Measurements from ENCODE around the gene FAAP20.

Gene FAAP20

DNA sequence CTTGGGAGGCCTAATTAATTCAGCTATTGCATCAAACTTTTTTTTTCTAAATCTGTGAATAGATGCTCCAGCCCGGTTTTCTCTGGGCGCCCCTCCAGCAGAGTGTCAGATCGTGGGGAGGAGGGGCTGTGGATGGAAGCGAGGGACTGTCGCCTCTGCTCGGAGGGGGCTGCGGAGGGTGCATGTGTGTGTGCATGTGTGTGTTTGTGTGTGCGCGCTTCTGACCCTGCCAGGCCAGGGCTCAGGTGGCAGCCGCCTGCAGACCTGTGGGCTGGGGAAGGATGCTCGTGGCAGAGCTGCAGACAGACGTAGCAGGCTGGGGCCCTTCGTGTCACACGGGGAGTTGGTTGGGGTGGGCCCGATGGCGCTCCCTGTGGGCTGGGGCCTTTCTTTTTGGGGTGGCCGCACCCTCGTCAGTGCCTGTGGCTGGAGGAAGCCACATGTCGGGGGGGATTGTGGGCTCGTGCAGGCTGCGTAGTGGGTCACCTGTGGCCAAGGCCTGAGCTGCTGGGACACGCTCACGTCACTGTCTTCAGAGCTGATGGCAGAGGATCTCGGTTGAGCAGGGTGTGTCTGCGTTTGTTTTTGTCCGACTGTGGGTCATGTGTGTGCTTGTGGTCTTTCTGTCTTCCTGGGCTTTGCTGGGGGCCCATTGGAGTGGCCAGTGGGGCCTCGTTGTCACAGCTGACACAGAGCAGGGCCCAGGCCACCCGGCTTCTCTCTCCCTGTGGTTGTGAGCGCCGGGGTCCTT is 36.4 kb upstream of the FAAP20 start (continued):
- TF ChIP-seq PRDM2 (tag by site-specific recombination; IDR thresholded peaks at IDR 0.05; ENCODE audit: borderline replicate concordance) = no peak
- TF ChIP-seq ZNF521 (tag by site-specific recombination; IDR thresholded peaks at IDR 0.05) = no peak
- TF ChIP-seq ZNF48 (tag by site-specific recombination; IDR thresholded peaks at IDR 0.05) = no peak
- no peak for TF ChIP-seq ZNF658 (tag by site-specific recombination; IDR thresholded peaks at IDR 0.05)
- TF ChIP-seq KLF7 (tag by site-specific recombination; IDR thresholded peaks at IDR 0.05; ENCODE audit: borderline replicate concordance) = peak; percentile 11; the same call in 1 of the 2 replicates
- TF ChIP-seq ZBTB17 (tag by site-specific recombination; IDR thresholded peaks at IDR 0.05) = no peak
- TF ChIP-seq REPIN1 (tag by site-specific recombination; IDR thresholded peaks at IDR 0.05; ENCODE audit: low read depth) = no peak
- no peak for TF ChIP-seq ZNF561 (tag by site-specific recombination; IDR thresholded peaks at IDR 0.05; ENCODE audit: borderline replicate concordance)
- no peak for TF ChIP-seq ZNF211 (tag by site-specific recombination; IDR thresholded peaks at IDR 0.05; ENCODE audit: low read depth)
- peak; percentile 75; the same call in 1 of the 2 replicates for TF ChIP-seq BCL11A (tag by site-specific recombination; IDR thresholded peaks at IDR 0.05; ENCODE audit: low read depth)
- no peak for TF ChIP-seq ZNF791 (tag by site-specific recombination; IDR thresholded peaks at IDR 0.05)
- no peak for TF ChIP-seq ZNF513 (tag by site-specific recombination; IDR thresholded peaks at IDR 0.05)
- TF ChIP-seq ZNF23 (tag by site-specific recombination; IDR thresholded peaks at IDR 0.05; ENCODE audit: borderline replicate concordance) = no peak
- TF ChIP-seq ZNF623 (tag by site-specific recombination; IDR thresholded peaks at IDR 0.05) = no peak
- no peak for TF ChIP-seq OVOL3 (tag by site-specific recombination; IDR thresholded peaks at IDR 0.05)
- TF ChIP-seq ZNF266 (tag by site-specific recombination; IDR thresholded peaks at IDR 0.05; ENCODE audit: low read depth) = no peak
- TF ChIP-seq ZNF223 (tag by site-specific recombination; IDR thresholded peaks at IDR 0.05) = no peak
- TF ChIP-seq, protein P1, sequence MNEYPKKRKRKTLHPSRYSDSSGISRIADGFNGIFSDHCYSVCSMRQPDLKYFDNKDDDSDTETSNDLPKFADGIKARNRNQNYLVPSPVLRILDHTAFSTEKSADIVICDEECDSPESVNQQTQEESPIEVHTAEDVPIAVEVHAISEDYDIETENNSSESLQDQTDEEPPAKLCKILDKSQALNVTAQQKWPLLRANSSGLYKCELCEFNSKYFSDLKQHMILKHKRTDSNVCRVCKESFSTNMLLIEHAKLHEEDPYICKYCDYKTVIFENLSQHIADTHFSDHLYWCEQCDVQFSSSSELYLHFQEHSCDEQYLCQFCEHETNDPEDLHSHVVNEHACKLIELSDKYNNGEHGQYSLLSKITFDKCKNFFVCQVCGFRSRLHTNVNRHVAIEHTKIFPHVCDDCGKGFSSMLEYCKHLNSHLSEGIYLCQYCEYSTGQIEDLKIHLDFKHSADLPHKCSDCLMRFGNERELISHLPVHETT (tag by site-specific recombination; IDR thresholded peaks at IDR 0.05) = no peak
- TF ChIP-seq ZNF202 (tag by site-specific recombination; IDR thresholded peaks at IDR 0.05; ENCODE audit: borderline replicate concordance) = no peak
- no peak for TF ChIP-seq ZNF433 (tag by site-specific recombination; IDR thresholded peaks at IDR 0.05; ENCODE audit: low read depth)
- no peak for TF ChIP-seq ZNF24 (tag by site-specific recombination; IDR thresholded peaks at IDR 0.05)
- TF ChIP-seq GLI4 (tag by site-specific recombination; IDR thresholded peaks at IDR 0.05) = no peak
- TF ChIP-seq BCL11B (tag by site-specific recombination; IDR thresholded peaks at IDR 0.05; ENCODE audit: low read depth) = peak; percentile 79
- no peak for TF ChIP-seq ZNF138 (tag by site-specific recombination; IDR thresholded peaks at IDR 0.05; ENCODE audit: borderline replicate concordance)
- no peak for TF ChIP-seq ZNF747 (tag by site-specific recombination; IDR thresholded peaks at IDR 0.05)
- no peak for TF ChIP-seq RBAK (tag by site-specific recombination; IDR thresholded peaks at IDR 0.05)
- peak; percentile 84 for TF ChIP-seq SCRT1 (tag by site-specific recombination; IDR thresholded peaks at IDR 0.05; ENCODE audit: borderline replicate concordance)
- no peak for TF ChIP-seq ZNF777 (tag by site-specific recombination; IDR thresholded peaks at IDR 0.05; ENCODE audit: borderline replicate concordance)
- no peak for TF ChIP-seq ZNF362 (tag by site-specific recombination; IDR thresholded peaks at IDR 0.05)
- no peak for TF ChIP-seq ZNF530 (tag by site-specific recombination; IDR thresholded peaks at IDR 0.05; ENCODE audit: low read depth)
- TF ChIP-seq ZNF114 (tag by site-specific recombination; IDR thresholded peaks at IDR 0.05) = no peak
